Fibroblast of skin of right quadriceps (primary cell): ENCODE results near the gene ELN.

Experiments
- DNase-seq: peaks from one replicate; pipeline ENCODE4 v3.0.0-alpha.2; 2013

The ELN gene

DNA sequence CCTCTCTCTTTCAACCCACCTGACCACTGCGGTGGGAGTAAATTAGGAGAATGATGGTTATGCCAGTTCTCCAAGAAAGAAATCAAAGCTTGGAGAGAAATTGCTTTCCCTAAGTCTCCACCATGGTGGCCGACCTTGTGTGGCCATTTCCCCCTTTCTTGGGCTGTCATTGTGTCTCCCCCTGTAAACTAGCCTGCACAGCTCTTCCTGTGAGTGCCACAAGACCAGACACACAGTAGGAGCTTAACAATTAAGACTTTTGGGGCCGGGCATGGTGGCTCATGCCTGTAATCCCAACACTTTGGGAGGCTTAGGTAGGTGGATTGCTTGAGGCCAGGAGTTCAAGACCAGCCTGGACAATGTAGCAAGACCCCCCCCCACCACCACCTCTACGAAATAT is 36.7 kb downstream of the ELN start:
- DNase-seq, result no peak

DNA sequence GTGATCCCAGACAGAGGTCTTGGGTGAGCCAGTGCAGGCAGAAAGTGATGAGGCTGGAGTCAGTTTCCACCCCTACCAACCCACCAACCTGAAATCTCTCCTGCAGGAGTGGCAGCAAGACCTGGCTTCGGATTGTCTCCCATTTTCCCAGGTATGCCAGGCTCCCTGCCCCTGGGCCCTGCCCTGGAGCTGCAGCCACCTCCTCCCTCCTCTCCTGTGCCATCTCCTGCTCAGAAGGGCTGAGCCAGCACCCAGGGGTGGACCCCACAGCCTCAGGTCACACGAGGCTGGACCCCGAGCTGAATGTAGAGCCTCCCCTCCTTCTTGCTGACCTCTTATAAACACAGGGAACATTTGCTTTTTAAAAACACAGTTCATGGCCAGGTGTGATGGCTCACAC is 38.7 kb downstream of the ELN start:
- DNase-seq, result no peak

DNA sequence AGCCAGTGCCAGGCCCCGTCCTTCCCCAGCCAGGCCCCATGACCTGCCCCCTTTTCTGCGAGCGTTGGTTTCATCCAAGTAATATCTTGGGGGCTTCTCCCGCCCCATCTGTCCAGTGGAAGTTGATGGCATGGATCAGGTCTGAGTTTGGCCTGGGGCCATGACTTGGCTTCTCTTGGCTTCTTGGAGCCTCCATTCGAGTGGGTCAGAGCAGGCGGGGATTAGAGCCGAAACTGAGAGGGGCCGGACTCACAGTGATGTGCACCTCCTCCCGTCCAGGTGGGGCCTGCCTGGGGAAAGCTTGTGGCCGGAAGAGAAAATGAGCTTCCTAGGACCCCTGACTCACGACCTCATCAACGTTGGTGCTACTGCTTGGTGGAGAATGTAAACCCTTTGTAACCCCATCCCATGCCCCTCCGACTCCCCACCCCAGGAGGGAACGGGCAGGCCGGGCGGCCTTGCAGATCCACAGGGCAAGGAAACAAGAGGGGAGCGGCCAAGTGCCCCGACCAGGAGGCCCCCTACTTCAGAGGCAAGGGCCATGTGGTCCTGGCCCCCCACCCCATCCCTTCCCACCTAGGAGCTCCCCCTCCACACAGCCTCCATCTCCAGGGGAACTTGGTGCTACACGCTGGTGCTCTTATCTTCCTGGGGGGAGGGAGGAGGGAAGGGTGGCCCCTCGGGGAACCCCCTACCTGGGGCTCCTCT is 40.6 kb downstream of the ELN start:
- no peak for DNase-seq

DNA sequence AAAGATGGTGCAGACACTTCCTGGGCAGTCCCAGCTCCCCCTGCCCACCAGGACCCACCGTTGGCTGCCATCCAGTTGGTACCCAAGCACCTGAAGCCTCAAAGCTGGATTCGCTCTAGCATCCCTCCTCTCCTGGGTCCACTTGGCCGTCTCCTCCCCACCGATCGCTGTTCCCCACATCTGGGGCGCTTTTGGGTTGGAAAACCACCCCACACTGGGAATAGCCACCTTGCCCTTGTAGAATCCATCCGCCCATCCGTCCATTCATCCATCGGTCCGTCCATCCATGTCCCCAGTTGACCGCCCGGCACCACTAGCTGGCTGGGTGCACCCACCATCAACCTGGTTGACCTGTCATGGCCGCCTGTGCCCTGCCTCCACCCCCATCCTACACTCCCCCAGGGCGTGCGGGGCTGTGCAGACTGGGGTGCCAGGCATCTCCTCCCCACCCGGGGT is 41.1 kb downstream of the ELN start:
- no peak for DNase-seq

DNA sequence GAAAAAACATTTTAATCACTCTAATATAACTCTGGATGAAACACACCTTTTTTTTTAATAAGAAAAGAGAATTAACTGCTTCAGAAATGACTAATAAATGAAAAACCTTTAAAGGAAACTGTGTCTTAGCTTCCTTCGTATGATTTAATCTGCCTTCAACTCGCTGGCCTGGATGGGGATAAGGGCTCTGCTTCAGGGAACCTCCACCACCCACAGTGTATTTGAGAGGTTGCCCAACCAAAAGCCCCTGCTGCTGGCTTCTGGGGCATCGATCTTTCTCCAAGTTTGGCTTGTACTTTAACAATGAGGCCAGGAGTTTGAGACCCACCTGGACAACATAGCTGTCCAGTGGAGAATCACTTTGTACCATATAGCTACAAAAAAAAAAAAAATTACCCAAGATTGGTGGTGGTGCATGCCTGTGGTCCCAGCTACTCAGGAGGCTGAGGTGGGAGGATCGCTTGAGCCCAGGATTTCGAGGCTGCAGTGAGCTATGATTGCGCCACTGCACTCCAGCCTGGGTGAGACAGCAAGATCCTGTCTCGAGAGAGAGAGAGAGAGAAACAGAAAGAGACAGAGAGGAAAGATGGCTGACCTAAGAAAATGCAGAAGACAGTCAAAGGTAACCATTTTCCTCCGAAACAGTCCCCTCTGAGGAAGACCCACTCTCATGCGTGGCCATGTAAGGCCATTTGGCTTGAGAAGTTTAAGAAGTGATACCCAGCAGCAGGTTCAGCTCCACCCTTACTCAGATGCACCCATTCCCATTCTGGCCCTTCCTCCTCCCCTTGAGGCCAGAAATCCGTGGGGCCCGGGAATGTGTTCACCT is 42.0 kb downstream of the ELN start:
- DNase-seq, result no peak

DNA sequence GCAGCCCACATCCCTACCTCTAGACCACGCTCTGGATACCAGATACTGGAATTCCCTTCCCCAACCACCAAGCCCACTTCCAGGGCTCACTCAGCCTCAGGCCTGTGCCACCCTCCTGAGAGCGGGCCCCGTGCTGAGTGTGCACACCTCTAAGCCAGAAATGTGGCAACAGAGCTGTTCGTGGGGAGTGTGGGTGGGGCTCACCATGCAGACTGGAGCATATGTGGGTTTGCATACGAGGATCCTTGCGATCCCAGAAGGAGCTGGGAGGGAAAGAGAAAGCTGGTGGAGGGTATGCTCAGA is 42.6 kb downstream of the ELN start:
- no peak for DNase-seq

DNA sequence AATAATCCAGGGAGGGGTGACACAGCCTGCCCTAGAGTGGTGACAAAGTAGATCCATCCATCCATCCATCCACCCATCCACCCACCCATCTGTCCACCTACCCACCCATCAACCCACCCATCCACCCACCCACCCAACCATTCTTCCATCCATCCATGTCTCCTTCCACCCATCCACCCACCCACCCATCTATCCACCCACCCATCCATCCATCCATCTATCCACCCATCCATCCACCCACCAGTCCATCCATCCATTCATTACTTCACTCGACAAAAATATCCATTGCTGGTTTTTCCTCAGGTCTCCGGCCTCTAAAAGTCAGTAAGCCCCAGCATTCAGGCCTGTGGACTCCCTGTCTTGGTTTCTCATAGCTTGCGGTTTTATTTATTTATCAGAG is 43.1 kb downstream of the ELN start:
- DNase-seq, result no peak

DNA sequence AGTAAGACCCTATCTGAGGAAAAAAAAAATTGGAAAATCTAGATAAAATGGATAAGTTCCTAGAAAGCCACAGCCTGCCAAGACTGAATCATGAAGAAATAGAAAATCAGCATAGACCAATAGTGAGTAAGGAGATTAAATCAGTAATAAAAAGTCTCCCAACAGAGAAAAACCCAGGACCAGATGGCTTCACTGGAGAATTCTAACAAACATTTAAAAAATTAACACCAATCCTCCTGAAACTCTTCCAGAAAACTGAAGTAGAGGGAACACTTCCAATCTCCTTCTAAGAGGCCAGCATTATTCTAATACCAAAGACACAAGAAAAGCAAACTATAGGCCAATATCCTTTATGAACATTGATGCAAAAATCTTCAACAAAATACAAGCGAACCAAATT is 46.8 kb downstream of the ELN start:
- no peak for DNase-seq

DNA sequence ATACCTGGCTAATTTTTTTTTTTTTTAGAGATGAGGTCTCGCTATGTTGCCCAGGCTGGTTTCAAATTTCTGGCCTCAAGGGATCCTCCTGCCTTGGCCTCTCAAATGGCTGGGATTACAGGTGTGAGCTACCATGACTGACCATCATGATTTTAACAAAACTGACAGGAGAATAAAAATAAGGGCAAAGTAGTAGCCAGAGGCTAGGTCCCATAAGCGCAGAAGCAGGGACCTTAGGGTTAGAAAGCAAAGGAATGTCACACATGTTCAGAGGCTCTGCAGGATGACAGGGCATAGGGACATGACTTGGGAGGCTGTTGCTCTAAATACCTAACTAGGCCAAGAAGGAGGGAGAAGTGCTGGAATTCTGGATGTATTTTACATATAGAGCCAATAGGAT is 50.5 kb downstream of the ELN start:
- DNase-seq, result no peak

DNA sequence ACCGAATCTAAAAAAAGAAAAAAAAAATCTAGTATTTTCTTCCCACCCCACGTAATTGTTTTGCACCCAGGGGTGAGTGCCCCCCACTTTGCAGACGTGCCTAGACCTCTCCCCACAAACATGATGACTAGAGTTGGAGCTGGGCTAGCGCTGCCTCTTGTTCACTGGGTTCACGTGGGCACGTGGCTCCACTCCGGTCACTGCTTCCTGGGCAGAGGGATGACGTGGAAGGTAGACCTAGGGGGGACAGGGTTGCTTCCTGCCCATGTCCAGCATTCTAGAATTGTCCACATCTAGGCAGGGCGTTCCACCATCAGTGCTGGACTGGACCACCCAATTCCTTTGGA is 54.8 kb downstream of the ELN start:
- no peak for DNase-seq

DNA sequence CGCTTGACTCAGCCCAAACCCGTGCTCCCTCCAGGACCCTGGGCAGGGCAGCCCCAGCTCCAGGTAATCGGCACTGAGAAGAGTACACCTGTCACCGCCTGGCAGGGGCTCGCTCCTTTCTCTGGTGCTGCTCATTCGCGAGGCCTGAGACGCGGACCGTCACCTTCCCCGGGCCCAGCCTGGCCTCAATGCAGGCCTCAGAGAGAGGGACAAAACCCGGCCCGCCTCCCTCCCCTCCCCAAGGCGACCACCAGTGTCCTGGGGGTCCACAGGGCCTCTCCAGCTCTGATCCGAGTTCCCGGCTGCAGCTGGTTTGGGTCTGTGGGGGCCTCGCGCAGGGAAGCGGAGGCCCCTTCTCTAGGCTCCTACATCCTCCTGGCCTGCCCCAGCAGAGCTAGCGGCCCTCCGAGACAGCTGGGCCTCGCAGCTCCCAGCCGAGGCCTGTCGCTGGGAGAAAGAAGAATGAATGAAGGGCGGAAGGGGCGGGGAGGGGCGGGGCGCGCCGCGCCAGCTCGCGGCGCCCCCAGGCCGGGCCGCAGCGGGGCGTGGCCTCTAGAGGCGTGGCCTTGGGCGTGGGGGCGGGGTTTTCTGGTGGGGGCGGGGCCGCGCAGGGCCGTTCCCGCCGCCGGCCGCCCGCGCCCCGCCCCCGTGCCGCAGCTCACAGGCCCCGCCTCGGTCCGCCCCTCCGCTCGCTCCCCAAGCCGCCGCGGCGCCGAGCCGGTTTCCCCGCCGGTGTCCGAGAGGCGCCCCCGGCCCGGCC is 55.3 kb downstream of the ELN start, which contains the start of gene LIMK1:
Gene LIMK1 (plus strand): TSS at position 688 of the 760 bp plus-strand sequence. CDS start 187 bp downstream, outside the sequence.
- DNase-seq, result peak; percentile 79

DNA sequence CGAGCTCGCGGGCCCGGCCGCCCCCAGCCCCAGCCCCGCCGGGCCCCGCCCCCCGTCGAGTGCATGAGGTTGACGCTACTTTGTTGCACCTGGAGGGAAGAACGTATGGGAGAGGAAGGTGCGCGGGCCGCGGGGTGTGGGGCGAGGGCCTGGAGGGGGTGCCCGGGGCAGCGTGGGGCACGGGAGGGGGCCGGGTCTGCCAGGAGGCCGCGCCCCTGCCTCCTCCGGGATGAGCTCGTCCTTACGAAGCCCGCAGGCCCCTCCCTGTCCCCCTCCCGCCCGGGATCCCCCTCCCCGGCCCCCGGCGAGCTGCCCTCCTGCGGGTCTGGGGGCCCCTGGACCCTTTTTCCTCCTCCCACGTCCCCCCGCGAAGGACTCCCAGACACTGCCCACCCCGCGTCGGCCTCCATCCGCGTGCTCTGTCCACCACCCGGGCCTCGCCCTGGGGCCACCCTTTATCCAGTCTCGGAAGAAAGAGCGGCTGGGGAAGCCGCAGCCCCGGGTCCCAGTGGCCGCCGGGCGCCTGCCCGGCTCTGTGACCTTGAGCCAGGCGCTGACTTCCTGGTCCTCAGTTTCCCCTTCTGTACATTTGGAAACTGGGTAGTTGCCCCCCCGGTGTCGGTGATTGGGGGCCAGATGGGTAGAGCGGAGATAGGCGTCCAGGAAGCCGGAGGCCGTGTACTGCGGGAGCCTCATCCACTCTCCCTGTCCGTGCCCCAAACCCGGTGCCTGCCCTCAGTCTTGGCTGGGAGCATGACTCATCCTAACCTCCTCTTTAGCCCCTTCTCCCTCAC is 56.2 kb downstream of the ELN start:
- DNase-seq, result peak; percentile 35

DNA sequence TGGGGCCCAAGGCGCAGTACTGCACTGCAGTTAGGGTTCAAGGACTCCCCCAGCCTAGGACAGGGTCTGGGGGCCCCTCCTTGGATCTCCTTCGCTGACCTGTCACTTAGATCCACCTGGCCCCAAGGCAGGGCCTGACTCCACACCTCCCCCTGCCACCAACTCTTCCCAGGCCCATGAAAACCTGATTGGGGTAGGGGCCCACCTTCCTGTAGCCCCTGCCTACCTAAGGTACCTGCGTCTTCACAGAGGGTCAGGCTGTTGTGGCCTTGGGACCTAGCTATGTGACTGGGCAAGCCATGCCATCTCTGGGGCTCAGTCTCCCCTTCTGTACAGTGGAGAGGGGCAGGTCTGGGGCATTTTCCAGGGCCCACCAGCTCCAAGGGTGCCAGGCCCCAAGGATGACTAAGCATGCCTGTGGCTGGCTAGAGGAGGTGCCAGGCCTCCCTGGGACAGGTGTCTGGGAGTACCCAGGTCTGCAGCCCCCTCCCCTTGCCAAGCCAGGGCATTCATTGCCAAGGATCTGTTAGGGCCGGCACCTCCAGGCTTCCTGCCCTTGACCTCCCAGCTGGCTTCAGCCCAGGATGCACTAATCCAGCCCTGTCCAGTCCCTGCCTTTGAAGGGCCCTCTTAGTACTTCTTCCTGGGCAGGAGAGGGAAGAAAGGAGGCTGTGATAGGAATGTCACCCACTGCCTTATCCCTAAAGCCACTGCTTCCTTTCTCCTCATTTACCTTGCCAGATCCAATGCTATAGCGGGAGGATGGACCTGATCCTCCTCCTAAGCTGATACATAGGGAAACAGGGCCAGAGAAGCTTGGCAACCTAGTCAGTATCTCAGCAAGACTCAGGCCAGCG is 57.0 kb downstream of the ELN start:
- no peak for DNase-seq

DNA sequence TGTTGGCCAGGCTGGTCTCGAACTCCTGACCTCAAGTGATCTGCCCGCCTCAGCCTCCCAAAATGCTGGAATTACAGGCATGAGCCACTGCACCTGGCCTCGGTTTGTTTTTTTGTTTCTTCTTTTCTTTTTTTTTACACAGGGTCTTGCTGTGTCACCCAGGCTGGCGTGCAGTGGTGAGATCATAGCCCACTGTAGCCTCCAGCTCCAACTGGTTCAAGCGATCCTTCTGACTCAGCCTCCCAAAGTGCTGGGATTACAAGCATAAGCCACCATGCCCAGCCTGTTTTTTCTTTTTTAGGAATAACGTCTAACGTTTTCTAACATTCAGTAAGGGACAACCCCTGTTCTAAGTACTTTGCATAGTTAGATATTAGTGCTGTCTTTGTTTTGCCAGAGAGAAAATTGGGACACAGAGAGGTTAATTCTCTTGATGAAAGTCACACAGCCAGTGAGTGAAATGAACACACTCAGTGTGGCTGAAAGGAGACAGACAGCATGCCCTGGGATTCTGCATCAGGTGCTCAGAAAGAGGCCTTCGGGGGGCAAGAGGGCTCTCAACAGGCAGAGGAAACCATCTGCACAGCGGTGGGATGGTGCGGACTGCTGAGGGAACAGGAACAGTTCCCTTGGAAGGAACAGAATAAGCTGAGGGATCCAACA is 59.9 kb downstream of the ELN start:
- DNase-seq, result no peak

DNA sequence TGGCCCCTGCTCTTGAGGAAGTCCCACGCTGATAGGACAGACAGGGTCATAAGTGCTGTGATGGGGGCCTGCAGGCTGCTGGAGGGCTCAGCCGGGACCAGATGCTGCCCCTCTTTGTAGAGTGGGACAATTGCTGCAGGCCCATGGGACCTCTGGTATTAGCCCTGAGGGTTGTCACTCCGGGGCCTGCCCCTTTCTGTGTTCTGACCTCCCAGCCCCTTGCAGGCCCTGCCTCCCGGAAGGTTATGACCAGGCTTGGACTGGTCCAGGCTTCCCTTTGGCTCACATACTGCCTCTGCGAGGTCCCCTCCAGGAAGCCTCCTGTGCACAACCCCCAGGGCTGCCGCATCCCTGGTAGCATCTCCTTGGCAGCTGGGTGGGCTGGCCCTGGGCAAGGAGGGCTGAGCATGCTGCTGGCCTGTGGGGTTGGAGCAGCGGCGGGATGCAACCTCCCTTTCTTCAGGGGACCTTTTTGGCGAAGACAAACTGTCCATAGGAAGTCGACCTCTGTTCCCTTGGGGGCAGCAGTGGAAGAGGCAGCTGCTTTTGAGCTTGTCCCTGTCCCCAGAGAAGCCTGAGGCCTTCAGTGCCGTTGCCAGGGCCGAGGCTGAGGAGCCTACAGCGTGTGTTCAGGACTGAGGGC is 64.5 kb downstream of the ELN start:
- DNase-seq, result no peak

DNA sequence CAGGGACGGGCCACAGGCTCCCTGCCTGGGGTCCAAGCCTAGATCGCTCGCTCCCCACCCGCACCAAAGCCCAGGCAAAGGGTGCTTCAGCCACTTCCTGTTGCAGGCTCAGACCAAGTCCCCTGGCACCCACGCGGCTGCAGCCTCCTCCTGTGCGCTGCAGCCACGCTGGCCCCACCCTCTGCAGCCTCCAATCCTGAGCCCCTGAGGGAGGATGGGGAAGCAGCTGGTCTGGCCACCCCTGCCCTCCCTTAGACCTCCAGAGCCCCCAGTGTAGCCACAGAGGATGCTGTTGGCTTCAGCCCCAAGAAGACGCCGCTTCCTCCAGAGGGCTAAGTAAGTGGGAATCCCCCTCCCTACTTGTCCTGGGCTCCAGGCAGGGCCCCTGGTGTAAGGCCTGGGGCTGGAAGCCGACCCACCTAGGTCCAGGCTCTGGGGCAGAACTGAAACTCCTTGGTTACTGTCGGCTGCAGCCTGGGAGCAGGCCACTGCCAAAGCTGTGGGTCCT is 65.0 kb downstream of the ELN start:
- DNase-seq, result no peak

DNA sequence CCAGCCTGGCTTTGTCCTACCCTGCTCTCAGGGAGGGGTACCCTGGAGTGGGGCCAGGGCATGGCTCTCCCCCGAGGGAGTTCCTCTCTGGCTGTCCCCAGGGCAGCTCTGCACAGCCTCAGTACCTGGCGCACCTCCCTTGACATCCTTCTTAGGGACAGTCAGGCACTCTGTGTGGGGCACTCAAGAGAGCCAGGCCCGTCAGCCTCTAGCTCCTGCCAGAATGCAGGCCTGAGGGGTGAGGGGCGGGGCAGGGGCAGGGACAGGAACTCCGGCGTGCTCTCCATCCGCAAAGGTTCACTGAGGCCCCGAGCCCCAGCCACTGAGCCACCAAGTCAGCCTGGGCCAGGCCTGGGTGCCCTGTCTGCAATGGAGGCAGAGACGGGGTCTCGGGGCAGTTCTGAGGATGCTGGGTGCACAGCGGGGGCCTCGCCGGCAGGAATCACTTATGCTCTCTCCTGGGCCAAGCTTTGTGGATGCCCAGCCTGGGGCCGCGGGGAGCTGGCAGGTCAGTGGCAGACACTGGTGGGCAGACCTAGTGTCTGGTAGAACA is 65.8 kb downstream of the ELN start:
- no peak for DNase-seq

DNA sequence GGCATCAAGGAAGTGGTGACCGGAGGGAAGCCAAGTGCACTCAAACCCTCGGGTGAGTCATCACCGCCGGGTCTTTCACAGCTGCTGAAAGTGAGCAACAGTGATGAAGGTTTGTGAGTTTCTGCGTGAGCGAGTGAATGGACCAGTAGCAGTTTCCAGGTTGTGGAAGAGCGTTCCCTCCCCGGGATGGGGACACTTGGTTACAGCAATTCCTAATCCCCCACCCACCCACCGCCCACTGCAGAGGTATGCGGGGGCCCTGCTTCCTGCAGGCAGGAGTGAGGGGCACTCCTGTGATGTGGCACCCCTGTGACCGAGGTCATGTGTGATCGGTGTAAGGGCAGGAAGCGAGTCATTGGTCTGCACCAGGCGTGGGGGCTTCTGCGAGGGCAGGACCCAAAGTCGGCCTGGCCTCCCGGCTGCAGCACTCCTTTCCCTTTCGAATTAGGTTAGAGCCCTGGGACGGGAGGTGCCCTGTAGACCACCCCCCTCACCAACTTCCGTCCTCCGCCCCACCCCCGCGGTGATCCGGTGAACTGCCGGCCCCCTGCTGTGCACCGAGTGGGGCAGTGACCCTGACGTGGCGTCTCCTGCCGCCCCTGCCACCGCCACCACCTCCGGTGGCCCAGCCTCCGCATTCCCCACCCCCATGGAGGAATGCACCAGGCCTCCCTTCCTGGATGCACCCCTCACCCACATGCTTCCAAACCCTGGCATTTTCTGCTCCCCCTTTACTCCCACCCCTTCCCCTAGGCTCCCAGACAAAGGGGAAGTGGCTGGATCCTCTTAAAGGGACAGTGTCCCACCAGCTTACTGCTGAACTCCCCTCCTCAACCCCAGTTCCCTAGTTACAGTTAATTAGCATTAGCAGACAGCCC is 66.5 kb downstream of the ELN start:
- DNase-seq, result peak; percentile 92

DNA sequence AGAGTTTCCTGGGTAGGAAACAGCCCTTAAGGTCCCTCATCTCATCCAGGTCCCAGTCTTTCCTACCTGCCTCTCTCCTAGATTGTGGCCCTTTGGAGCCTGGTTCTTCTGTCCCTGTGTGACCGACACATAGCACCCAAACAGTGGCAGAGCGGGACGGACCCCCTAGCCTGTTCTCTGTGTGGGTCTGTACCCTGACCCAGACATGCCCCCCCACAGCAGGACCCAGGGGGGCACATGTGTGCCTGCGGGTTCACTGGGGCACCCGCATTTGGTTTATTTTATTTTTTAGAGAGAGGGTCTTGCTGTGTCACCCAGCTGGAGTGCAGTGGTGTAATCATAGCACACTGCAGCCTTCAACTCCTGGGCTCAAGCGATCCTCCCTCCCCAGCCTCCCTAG is 67.2 kb downstream of the ELN start:
- no peak for DNase-seq
